GM18867 (cell line): ENCODE results near the gene LDLRAD4.

Experiments used
- ATAC-seq: cut with Tn5 transposase; IDR thresholded peaks from one replicate; pipeline ENCODE4 v1.9.1; 2021; ENCODE audit warnings: mild to moderate bottlenecking, moderate library complexity; ENCODE audit not compliant: unreplicated experiment

The LDLRAD4 gene

GRCh38 chr18:13440277-13441248 lies 222.0 kb downstream of the LDLRAD4 start:
- ATAC-seq, result no peak

DNA sequence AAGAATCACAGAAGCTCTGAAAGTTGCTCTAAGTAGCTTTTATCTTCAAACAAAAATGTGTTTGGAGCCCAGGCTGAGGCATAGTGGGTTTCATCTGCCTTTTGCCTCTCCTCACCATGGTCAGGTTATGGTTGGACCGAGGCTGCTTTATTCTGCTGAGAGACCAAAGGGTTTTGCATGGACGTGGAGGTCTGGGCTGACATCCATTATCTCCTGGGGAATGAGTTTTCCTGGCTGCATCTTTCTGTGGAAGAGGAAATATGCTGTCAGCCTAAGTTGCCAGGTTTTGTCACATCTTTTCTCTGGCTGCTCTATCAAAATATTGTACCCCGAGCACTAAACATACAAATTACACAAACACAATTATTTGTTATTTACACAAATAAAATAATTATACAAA lies 223.2 kb downstream of the LDLRAD4 start:
- no peak for ATAC-seq

GRCh38 chr18:13442451-13442850 lies 223.9 kb downstream of the LDLRAD4 start:
- no peak for ATAC-seq

GRCh38 chr18:13443552-13443951 lies 225.0 kb downstream of the LDLRAD4 start:
- no peak for ATAC-seq

DNA sequence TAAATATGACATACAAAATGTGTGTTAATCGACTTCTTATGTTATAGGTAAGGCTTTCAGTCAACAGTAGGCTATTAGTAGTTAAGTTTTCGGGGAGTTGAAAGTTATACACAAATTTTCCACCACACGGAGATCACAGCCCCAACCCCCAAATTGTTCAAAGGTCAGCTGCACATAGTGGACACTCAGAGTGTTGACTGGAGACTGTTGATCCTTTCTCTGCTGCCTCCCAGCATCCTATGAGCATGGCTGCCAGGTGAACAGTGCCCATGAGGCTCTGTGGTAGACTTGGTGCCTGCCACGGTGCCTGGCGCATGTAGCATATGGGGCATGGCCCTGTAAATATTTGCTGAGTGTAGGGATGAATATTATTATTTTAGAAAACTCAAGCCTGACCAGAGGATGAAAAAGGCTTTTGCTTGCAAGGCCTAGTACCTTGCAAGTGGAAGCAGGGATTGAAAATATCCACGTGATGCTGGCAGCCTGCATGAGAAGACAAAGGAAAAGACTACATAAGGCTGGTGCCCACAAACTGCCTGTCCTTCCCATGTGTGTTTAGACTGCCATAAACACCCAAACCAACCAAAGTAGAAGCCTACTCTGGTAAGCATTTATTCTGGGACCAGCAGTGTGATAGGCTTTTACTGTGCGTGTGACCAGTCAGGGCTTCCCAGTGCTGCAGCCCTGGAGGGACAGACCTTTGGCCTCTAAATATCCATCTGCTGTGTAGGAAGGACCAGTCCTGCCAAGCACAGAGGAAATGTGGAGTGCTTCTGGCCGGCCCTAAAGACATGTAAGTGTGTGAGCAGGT lies 226.1 kb downstream of the LDLRAD4 start:
- no peak for ATAC-seq

DNA sequence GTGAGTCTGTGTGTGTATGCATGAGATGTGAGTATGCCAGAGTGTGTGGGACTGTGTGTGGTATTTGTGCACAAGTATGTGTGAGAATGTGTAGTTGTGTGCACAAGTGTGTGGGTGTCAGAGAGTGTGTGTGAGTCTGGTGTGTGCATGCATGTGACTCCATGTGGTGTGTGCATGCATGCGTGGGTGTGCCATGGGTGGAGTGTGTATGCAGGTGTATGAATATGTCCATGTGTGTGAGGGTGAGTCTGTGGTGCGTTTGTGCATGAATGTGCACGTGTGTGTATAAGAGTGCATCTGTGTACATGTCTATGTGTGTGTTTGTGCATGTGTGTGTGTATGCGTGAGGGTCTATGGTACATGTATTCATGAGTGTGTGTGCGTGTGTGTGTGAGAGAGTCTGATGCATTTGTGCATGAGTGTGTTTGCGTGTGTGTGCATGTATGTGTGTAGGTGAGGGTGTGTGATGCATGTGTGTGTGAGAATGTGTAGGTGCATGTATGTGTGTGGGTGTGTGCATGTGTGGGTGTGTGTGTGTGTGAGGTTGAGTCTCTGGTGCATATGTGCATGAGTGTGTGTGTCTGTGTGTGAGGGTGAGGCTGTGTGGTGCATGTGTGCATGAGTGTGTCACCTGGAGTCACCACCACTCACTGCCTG lies 226.8 kb downstream of the LDLRAD4 start:
- ATAC-seq, result no peak

- ATAC-seq, result no peak
These were observed 227.5 kb downstream of the LDLRAD4 start for GRCh38 chr18:13446024-13446423.

DNA sequence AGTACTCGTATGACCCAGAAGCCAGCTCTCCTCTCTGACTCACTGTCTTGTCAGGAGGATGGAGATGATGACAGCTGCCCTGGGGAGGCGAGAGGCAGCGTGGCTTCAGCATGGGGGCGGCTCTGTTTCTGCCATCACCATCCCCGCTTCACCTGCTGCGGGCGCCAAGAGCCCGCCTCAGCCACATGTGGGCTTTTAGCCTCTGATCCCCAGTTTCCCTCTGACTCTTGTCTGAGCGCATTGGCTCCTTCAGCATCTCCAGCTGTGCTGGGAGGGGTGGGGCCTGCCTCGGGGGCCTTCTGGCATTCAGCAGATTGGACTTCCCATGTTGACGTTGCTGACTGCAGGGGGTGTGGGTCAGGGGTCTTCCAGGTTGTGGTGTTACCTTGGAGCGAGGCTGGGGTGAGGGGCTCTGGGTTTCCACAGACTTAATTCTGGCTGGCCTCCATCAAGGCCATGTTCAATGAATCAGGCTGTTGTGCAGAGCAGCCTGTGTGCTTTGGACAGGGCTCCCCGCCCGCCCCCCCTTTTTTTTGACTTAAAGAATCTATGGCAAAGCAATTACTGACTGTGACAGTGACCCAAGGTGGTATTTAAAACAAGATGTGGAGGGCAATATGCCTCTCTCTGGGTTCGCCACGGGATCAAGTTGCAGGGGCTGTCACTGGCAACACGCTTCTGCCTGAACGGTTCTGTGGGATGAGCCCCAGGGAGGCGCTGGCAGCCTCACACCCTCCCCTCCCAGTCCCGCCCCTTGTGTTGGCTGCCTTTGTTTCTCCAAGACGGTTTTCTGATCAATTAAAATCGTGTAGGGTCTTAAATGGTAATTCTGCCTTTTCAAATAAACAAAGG lies 228.3 kb downstream of the LDLRAD4 start:
- no peak for ATAC-seq

GRCh38 chr18:13447621-13448334 lies 229.2 kb downstream of the LDLRAD4 start:
- no peak for ATAC-seq

GRCh38 chr18:13448335-13448795 lies 229.8 kb downstream of the LDLRAD4 start:
- ATAC-seq, result no peak

DNA sequence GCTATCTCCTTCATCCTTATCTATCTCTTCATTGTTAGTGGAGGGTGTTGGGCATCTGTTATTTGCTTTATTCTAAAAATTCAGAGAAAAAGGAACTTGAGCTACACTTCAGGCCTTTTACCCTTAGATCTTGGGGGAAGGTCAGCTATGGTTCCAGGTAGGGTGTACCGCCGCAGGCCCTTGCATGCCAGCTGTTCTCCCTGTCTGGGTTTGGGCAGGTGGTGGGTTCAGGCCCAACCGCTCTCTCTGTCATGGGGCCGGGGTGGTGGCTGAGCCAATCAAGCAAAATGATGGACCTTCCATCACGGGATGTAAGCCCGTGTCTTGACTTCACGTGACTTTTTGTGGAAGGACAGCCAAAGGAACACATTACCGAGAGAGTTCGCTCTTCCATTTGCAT lies 231.1 kb downstream of the LDLRAD4 start:
- ATAC-seq, result no peak

GRCh38 chr18:13450289-13451212 lies 232.0 kb downstream of the LDLRAD4 start:
- peak; percentile 72 for ATAC-seq

DNA sequence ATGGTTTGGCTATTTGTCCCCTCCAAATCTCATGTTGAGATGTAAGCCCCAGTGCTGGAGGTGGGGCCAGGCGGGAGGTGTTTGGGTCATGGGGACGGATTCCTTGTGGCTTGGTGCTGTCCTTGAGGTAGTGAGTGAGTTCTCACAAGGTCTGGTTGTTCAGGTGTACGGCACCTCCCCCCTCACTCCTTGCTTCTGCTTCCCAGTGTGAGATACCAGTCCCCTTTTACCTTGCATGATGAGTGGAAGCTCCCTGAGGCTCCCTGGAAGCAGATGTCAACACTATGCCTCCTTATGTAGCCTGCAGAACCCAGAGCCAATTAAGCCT lies 232.6 kb downstream of the LDLRAD4 start:
- no peak for ATAC-seq

DNA sequence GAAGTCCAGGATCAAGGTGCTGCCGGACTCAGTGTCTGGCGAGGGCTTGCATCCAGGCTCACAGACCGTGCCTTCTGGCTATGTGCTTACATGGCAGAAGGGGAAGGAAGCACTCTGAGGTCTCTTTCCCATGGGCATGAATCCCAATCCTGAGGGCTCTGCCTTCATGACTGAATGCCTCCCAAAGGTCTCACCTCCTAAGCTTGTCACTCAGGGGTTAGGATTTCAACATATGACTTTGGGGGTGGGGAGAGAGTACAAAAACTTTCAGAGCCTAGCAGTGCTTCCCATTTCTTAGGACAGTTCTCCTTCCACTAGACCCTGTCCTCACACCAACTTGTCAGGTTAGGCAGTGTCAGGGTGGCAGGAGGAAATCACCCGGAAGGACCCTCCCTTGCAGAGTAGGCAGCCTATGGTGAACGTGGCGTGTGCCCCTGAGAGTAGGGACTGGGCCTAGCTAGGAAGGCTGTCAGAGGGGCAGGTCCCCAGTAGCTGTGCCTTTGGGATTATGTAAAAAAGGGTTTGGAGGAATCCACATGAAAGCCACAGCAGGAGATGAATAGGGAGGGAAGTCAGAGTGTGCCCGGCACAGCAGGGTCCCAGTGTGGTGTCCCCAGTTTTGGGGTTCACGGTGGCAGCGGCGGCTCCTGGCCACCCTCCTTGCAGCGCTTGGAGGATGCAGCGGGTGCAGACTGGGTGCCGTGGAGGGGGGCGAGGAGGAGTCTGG lies 233.3 kb downstream of the LDLRAD4 start:
- no peak for ATAC-seq

- no peak for ATAC-seq
These were observed 233.8 kb downstream of the LDLRAD4 start for GRCh38 chr18:13452388-13452811.

DNA sequence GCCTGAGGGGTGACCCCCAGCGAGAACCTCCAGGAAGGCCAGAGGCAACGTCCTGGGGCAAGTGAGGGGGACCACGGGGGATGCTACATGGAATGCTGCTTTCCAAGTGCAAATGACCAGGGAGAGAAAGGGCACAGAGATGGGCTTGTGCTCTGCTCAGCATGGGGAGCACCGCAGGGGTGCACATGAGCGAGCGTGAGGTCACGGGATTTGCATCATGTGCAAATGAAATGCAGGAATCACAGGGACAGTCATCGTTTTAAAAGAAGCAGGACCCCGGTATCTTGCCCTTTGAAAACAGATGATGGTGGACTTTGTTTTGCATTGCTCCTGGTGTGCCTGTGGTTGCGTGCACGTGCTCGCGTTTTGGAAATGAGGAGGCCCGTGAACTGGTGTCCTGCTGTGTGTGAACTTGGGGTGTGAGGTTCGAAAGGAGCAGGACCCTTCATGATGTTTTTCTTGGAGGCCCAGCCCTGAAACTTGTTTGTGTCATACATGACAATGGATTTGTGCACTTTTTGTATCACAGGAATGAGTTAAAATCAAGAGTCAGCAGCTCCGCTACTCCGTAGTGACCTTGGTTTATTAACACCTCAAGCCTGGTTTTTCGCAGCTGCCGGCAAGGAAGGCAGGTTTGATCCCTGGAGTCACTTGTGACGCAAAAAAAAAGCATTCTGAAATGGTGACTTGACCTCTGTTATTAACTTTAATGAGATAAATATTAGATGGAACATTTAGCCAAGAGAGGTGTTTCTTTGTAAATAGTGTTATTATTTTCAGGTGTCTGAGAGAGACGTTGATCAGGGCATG lies 234.5 kb downstream of the LDLRAD4 start:
- ATAC-seq, result no peak

GRCh38 chr18:13453714-13454113 lies 235.2 kb downstream of the LDLRAD4 start:
- no peak for ATAC-seq
